ENCODE data around the gene GYS1. TPM values are rescaled to one million over a fixed set of nuclear protein-coding genes. Genes with fewer than 3 reads are reported as not detected.
A peak's percentile ranks its signal among the peaks of the same experiment; 100 is the strongest.

GYS1 gene
- total RNA-seq, 1 donor from 2014 or later = 24.8 TPM

DNA sequence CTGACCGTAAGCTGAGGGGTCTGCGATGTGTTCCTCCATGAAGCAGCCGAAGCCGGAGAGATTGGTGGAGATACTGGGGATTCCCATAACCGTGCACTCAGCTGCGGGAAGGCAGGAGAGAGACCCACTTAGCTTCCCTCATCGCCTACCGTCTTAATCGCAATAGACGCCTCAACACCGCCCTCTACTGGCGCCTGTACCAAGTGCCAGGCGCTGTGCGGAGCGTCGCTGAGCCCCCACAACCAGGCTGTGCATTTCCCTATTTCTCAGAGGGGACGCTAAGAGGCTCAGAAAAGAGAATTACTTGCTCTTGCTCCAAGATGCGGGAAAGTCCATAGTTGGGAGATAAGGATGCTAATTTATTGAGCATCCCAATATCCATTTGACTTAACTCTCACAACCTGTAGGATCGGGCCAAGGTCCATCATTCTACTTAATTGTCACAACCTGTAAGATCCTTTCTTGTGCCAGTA lies 22.1 kb downstream of the GYS1 start:
- TF ChIP-seq, protein P1, sequence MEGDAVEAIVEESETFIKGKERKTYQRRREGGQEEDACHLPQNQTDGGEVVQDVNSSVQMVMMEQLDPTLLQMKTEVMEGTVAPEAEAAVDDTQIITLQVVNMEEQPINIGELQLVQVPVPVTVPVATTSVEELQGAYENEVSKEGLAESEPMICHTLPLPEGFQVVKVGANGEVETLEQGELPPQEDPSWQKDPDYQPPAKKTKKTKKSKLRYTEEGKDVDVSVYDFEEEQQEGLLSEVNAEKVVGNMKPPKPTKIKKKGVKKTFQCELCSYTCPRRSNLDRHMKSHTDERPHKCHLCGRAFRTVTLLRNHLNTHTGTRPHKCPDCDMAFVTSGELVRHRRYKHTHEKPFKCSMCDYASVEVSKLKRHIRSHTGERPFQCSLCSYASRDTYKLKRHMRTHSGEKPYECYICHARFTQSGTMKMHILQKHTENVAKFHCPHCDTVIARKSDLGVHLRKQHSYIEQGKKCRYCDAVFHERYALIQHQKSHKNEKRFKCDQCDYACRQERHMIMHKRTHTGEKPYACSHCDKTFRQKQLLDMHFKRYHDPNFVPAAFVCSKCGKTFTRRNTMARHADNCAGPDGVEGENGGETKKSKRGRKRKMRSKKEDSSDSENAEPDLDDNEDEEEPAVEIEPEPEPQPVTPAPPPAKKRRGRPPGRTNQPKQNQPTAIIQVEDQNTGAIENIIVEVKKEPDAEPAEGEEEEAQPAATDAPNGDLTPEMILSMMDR (IDR thresholded peaks at IDR 0.05; ENCODE audit: insufficient read depth, low read length, poor library complexity, severe bottlenecking) = peak; percentile 92
- no peak overlapping the region for H3K4me3 ChIP-seq (ENCODE audit: low read depth, low read length)
- no peaks in the 10 kb centered on the region for H3K36me3 ChIP-seq (ENCODE audit: control insufficient read depth, insufficient read depth, low read length)
- H3K27me3 ChIP-seq (ENCODE audit: control insufficient read depth, insufficient read depth, low read length) = no peaks in the 10 kb centered on the region
- DNase-seq (ENCODE audit: low read depth) = no peak

DNA sequence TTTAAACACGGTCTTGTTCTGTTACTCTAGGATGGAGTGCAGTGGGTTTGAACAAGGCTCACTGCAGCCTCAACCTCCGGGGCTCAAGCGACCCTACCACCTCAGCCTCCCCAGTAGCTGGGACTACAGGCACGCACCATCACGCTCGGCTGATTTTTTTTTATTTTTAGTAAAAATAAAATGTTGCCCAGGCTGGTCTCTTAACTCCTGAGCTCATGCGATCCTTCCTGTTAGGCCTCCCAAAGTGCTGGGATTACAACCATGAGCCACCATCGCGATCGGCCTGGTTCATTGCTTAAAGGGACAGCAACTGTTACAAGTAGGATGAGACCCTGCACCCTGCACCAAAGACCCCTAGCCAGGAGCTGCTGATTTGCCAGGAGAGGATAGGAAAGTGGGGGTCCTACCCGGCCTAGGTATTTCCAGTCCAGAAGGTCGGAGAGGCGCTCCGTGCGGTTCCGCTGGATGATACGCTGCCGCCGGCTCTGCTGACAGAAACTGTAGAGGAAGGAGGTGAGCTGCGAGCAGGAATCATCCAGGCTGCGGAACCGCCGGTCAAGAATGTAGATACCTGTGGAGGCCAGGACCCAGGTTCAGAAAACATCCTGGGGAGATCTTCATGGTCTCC lies 22.9 kb downstream of the GYS1 start:
- no peak for DNase-seq (ENCODE audit: low read depth)
- TF ChIP-seq, protein P1 (IDR thresholded peaks at IDR 0.05; ENCODE audit: insufficient read depth, low read length, poor library complexity, severe bottlenecking) = no peak
- H3K27me3 ChIP-seq (ENCODE audit: control insufficient read depth, insufficient read depth, low read length) = no peaks in the 10 kb centered on the region
- H3K4me3 ChIP-seq (ENCODE audit: low read depth, low read length) = no peak overlapping the region
- H3K36me3 ChIP-seq (ENCODE audit: control insufficient read depth, insufficient read depth, low read length) = no peaks in the 10 kb centered on the region

DNA sequence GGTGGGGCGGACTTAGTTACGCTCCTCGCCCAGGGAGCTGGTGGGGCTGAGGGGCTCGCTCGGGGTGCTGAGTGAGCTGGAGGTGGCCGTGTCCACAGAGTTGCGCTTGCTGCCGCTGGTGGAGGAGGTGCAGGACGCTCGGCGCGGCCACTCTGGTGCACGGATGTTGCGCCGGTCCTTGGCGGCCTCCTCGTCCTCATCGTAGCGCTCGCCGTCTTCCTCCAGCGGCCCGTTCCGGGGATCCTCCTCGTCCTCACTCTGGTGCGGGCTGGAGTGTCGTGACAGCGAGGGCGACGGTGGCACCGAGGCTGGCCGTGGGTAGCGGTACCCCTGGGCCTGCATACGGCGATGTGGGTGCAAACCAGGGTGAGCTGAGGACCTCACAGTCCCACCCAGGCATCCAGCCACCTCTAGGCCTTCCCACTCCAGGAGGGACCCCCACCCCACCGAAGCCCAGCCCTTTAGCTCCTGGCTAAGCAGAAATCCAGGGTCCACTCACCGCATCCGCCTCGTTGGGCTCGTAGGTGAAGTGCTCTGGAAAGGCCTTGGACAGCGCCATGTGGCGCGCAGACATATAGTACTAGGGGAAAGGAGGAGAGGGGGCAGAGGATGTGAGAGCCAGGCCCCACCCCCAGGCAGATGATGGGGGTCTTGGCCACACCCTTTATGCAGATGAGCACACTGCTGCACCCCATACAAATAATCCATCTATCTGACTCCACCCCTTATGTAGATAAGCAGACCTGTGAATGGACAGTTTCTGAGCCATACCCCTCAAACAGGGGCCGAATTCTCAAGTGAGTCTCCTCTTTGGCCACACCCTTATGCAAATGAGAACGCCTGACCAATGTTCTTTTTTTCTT lies 23.6 kb downstream of the GYS1 start:
- TF ChIP-seq, protein P1 (IDR thresholded peaks at IDR 0.05; ENCODE audit: insufficient read depth, low read length, poor library complexity, severe bottlenecking) = no peak
- H3K4me3 ChIP-seq (ENCODE audit: low read depth, low read length) = no peak overlapping the region
- H3K27me3 ChIP-seq (ENCODE audit: control insufficient read depth, insufficient read depth, low read length) = no peaks in the 10 kb centered on the region
- no peak for DNase-seq (ENCODE audit: low read depth)
- H3K36me3 ChIP-seq (ENCODE audit: control insufficient read depth, insufficient read depth, low read length) = no peaks in the 10 kb centered on the region

DNA sequence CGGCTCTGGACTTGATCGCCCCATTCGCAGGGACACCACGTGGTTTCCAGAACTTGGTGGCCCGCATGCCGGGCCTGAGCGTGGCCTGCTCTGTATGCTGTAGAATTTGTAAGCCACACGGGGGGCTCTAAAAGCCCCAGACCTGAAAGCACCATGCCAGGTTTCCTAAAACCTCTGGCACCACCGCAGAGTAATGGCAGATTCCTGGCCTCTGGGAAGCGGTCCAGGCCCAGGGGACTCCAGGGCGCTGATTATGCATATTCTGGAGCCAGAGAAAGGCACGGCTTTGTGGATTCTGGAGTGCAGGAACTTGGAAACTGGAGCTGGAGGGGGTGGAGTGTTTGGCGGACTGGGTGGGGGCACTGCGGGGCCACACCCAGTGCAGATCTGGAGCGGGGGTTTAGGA lies 24.3 kb downstream of the GYS1 start:
- DNase-seq (ENCODE audit: low read depth) = no peak
- TF ChIP-seq, protein P1 (IDR thresholded peaks at IDR 0.05; ENCODE audit: insufficient read depth, low read length, poor library complexity, severe bottlenecking) = no peak
- Histone ChIP-seq H3K4me3 (ENCODE audit: low read depth, low read length) (no peak overlapping the region), H3K36me3 (ENCODE audit: control insufficient read depth, insufficient read depth, low read length) (no peaks in the 10 kb centered on the region), H3K27me3 (ENCODE audit: control insufficient read depth, insufficient read depth, low read length) (no peaks in the 10 kb centered on the region)

DNA sequence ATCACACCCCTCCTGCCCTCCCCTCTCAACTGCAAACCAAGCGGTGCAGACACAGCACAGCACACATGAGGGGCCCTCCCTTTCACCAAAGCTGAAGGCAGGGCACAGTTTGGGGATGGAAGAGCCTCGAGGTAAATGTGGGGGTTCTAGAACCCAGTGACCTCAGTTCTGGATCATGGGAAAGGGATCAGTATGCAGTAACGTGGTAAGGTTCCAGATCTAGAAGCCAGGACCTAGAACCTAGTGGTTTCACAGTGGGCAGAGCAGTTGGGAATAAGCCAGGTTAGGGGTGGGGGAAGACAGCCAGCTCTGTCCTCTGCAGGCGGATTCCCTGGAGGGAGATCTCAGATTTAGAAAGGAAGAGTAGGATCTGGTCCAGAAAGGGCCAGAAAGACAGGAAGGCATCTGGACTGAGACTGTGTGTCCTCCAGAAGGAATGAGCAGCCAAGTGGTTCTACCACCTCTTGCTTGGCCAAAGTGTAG lies 24.9 kb downstream of the GYS1 start:
- no peaks in the 10 kb centered on the region for H3K27me3 ChIP-seq (ENCODE audit: control insufficient read depth, insufficient read depth, low read length)
- DNase-seq (ENCODE audit: low read depth) = no peak
- no peak overlapping the region for H3K4me3 ChIP-seq (ENCODE audit: low read depth, low read length)
- H3K36me3 ChIP-seq (ENCODE audit: control insufficient read depth, insufficient read depth, low read length) = no peaks in the 10 kb centered on the region
- TF ChIP-seq, protein P1 (IDR thresholded peaks at IDR 0.05; ENCODE audit: insufficient read depth, low read length, poor library complexity, severe bottlenecking) = no peak

All from kidney epithelial cell (primary cell).